NCI-H82 (cell line): ENCODE data around the gene STK38.
A peak's percentile ranks its signal among the peaks of the same experiment; 100 is the strongest.
"Not testable (repeated sequence)": the region's sequence is repeated elsewhere in the genome, so short reads cannot be mapped to it uniquely, and the experiment has no call there.

Source experiments
- DNase-seq: peaks from one replicate; lab custom pipeline; 2025; lab: John Stamatoyannopoulos, UW

The STK38 gene

DNA sequence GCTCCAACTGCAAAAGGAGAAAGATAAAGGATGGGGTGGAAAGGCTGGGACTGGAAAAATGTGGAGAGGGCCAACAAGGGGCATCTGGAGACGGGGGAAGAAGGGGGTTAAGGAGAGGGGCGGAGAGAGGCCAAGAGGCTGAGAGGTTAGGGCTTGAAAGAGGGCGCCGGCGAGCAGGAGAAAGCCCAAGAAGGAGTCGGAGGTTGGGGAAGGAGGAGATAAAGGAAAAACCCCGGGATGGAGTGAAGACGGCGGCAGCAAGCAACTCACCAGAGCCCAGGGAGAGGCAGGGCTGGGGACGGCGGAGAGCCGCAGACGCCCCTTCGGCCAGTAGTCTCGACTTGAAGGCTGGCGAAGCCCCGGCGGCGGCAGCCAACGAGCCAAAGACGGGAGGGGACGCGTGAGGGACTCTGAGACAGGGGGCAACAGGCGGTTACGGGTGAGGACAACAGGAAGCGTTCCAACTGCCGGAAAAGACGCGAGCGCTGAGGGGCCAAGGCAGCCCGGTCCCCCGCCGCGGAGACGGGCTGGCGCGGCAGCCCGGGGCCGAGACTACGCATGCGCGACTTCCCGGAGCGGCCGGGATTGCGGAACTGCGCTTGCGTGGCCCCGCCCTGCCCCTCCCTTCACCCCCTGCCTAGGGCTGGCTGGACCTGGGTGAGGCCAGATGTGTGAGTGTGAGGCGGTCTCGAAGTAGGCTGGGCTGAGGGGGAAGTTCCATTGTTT is at the start of gene STK38:
TSS of gene STK38 (minus strand) at position 560 of the 726 bp plus-strand sequence. CDS start 7,277 bp downstream, outside the sequence.
- DNase-seq, result peak; percentile 95

DNA sequence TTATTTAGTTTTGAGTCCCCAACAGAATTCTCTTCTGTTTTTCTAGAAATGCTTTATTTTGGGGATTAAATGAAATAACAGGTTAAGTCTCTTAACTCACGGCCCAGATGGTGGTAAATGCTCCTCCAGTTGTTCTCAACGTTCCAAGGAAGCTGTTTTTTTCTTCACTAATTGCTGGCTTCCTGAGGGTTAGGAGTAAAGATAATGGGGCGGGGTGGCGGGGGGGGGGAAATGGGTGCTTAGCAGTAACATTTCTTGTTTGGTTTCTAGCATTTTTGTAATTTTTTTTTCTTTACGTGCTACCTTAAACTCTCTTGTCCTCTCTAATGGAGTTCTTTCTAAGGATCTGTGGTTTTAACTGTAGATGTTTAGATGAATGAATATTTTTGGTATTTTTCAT is 49.1 kb upstream of the STK38 start:
- DNase-seq, result peak; percentile 79

DNA sequence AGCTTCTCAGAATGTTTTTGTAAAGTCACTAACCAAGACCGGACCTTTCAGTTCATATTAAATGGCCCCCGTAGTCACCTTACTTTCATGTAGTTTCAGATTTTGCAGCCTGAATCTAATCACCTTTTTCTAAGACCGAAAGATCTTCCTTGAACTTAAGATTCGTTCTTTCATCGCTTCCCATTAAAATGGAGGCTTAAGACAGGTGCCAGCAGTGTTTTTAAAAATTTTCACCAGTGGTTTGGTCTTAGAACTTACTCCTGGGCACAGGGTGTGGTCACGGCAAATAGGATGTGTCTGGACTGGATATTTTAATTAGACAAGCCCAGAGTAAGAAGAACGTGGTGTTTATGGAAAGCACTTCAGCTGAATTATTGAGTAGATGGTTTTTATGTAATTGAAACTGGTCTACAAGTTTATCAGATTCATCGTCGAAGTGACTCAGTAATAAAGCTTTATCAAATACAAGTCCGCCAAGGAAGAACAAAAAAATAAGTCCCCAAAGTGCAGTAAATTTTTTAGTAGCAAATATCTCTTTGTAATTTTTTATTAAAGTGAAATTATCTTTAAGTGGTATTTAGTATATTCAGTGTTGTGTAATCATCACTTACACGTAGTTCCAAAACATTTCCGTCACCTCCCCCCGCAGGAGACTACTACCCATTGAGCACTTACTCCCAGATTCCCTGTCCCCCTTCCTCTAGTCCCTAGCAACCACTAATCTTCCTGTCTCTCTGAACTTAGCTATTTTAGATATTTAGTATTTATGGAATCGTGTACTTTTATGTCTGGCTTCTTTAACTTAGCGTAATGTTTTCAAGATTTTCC is 47.8 kb upstream of the STK38 start:
- peak; percentile 72 for DNase-seq

DNA sequence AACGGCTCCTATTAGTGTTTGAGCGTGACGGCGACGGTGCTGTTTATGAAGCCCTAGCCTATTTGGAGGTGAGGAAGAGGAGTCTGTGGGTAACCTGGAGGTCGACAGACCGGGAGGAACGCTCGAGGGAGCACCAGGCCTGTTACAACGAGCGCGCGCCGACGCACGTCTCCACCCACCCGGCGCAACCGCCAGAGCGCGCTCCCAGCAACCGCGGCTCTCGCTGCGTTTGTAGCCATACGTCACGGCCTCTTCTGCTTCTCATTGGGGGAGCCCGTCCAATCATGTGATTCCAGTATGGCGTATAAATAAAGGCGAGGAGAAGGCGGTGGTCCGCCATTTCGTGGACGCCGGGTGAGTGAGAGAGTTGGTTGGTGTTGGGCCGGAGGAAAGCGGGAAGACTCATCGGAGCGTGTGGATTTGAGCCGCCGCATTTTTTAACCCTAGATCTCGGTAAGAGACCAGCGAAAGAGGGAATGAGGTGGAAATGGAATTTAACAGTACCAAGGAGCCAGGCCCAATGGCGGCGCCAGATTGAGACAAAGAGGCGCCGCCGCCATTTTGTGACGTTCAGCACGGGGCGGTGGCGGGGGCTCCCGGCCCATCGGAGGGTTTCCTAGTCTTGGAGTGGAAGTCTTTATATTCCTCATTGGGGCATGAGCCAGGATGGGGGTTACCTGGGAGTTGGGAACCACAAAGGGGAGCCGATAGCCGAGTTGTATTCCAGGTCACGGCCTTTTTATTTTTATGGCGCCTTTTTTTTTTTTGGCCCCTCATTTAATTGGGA is 46.9 kb upstream of the STK38 start, which contains the start of gene SRSF3:
TSS of gene SRSF3 (plus strand) at position 334 of the 787 bp plus-strand sequence. CDS start 2,401 bp downstream, outside the sequence.
- peak; percentile 99 for DNase-seq

DNA sequence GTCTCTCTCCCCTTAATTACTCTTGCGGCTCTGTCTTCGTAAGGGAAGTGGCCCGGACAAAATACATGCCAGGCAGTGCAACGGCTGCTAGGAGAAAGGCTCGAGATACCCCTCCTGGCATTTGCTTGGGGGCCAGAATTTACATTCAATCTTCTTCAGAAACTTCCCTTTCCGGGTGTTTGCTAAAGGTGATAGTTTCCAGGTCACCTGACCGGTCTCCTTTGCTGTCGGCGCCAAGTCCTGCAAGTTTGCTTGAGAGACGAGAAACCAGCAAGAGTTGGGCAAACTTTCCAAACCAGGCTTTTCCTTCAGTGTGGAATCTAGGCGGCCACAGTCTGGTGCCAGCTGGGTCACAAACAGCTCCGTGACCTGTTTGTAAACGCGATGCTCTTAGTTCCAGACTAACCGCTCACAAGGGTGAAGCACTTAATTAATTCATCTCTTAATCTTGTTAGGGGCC is 46.3 kb upstream of the STK38 start:
- DNase-seq, result peak; percentile 86

DNA sequence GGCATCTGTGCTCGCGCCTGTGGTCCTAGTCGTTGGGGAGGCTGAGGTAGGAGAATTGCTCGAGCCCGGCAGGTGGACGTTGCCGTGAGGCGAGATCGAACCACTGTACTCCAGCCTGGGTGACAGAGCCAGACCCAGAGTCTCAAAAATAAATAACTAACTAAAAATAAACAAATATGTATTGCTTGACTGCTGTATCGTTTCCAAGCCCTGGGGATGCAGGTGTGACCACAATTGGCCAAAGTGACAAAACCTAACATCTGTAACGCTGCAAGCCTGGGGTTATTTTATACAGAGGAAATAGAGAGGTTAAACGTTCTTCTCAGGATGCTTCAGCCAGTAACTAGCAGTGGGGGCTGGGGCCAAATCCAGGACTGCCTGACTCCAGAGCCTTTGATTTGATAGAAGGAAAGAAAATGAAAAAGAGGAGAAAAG is 45.0 kb upstream of the STK38 start:
- no peak for DNase-seq

DNA sequence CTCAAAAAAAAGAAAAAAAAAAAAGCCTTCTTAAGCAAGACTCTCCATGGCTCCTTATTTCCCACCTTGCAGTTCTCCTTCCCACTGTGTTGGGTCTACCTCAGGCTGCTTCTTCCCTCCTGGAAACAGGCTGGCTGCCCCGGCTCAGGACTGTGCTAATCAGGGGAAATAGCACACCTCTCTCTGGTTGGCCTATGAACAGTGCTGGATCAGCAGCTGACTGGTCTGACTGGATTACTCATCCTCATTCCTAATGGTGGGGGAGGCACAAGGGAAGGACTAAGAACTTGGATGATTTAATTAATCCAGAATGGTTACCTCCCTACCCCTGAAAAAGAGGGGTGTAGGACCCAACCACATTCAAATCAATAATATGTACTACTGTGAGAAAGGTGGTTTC is 43.0 kb upstream of the STK38 start:
- peak; percentile 64 for DNase-seq

DNA sequence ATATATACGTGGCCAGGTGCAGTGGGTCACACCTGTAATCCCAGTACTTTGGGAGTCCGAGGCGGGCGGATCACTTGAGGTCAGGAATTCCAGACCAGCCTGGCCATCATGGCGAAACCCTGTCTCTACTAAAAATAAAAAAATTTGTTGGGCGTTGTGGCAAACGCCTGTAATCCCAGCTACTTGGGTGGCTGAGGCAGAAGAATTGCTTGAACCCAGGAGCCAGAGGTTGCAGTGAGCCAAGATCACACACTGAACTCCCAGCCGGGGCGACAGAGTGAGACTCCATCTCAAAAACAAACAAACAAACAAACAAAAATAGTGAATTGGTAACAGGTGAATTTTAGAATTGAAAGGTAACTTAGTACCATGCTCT is 41.7 kb upstream of the STK38 start:
- not testable (repeated sequence) for DNase-seq

DNA sequence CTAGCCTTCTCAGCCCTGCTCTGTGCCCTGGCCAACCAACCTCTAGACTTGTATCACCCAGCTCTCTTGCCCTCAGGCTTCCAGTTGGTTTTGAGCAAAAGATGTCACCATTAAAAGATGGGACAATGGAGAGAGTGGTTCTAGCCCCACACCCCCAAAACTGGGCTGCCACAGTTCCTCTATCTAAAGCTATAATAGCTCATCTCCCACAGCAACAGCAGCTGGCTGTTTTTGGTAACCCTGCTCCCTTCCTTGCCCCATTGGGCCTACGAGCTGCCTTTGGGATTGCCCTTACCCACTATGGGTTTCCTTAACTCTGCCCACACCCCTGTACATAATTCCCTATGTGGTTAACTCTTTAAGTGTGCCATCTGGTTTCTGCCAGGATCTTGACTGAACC is 39.3 kb upstream of the STK38 start:
- no peak for DNase-seq

DNA sequence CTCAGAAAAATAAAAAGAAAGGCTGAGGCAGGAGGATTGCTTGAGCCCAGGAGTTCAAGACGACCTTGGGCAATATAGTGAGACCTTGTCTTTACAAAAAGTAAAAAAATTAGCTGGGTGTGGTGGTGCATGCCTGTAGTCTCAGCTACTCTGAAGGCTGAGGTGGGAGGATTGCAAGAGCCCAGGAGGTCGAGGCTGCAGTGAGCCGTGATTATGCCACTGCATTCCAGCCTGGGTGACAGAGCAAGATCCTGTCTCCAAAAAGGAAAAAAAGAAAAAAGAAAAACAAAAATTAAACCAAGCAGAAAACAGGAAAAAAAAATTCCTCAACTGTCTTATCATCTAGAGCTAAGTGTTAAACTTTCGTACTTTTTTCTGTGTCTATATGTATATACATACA is 34.4 kb upstream of the STK38 start:
- DNase-seq, result no peak

DNA sequence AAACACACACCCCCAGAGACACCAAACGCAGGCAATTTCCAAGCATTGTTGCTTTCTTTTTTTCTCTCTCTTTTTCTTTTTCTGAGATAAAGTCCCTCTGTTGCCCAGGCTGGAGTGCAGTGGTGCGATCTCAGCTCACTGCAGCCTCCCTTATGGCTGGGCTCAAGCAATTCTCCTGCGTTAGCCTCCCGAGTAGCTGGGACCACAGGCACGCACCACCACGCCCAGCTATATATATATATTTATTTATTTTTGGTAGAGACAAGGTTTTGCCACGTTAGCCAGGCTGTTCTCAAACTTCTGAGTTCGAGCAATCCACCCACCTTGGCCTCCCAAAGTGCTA is 32.9 kb upstream of the STK38 start:
- no peak for DNase-seq

DNA sequence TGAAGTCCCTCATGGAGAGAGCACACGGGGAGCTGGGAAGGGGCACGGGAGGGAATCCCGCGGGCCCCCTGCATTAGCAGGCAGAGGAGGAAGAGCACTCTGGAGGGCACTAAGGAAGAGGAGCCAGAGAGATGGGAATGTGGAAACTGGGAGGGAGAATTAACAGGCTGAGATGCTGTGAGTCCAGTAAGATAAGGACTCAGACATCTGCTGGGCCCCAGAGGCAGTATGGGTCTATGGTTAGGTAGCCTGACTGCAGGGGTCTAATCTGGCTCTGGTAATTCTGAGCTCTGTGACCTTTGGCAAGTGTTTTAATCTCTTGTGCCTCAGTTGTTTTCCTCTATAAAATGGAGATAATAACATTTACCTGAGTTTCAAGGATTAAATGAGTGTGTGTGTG is 31.2 kb upstream of the STK38 start:
- DNase-seq, result peak; percentile 34

DNA sequence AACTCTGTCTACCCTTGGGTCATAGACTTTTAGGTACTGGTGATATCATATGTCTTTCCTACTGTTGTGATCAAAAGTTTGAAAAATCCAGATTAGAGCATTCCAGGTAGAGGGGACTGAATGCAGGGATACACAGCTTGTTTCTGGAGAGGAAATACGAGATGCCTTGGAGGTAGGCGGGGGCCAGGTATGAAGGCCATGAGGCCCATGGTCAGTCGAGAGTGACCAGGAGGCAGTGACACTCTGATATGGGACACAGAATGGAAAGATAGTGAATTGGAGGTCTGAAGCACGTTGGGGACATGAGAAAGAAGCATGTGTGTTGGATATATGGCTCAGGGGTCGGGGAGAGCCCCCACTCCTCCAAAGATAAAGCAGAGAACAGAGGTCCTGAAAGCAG is 30.8 kb upstream of the STK38 start:
- DNase-seq, result no peak

DNA sequence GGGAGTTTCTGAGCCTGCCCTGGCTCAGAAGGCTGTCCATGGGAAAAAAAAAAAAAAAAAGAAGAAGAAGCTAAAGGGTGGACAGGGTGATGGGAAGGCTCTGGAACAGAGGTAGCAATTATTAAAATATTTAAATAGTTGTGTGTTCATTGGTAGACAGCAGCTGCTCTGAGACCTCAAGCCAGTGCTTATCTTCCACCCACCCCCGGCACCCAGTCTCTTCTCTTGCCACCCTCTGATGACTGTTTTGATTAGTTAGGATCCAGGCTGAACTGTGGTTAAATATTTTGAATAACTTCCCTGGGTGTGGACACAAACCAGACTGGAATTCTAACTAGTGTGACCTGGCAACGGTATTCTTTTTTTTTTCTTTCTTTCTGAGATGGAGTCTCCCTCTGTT is 30.0 kb upstream of the STK38 start:
- DNase-seq, result no peak

DNA sequence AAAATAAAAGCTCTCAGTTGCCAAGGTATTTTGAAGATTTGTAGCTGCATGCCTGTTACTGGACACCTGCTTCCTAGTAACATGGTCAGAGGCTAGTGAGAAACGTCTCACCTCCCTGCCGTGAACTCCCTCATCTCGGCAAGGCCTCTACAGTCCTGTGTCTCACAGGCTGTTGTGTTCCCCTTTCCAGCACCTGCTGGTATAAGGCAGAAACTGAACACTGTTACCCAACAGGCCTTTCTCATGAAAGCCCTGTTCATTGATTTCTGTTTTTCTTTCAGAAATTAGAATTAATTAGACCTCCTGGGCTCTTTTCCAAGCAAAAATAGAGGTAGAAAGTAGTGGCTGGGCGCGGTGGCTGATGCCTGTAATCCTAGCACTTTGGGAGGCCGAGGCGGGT is 29.3 kb upstream of the STK38 start:
- DNase-seq, result no peak

DNA sequence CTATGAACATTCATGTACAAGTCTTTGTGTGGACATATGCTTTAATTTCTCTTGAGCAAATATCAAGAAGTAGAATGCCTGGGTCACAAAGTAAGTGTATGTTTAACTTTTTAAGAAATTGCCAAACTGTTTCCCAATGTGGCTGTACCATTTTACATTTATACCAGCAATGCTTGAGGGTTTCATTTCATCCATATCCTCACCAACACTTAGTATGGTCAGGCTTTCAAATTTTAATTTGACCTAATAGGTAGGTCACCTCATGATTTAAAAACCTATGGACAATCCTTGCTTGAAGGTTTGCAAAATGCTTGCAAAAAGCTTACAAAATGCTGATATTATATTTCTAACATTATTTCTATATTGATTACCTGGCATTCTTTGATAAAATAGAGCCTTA is 27.4 kb upstream of the STK38 start:
- DNase-seq, result no peak

DNA sequence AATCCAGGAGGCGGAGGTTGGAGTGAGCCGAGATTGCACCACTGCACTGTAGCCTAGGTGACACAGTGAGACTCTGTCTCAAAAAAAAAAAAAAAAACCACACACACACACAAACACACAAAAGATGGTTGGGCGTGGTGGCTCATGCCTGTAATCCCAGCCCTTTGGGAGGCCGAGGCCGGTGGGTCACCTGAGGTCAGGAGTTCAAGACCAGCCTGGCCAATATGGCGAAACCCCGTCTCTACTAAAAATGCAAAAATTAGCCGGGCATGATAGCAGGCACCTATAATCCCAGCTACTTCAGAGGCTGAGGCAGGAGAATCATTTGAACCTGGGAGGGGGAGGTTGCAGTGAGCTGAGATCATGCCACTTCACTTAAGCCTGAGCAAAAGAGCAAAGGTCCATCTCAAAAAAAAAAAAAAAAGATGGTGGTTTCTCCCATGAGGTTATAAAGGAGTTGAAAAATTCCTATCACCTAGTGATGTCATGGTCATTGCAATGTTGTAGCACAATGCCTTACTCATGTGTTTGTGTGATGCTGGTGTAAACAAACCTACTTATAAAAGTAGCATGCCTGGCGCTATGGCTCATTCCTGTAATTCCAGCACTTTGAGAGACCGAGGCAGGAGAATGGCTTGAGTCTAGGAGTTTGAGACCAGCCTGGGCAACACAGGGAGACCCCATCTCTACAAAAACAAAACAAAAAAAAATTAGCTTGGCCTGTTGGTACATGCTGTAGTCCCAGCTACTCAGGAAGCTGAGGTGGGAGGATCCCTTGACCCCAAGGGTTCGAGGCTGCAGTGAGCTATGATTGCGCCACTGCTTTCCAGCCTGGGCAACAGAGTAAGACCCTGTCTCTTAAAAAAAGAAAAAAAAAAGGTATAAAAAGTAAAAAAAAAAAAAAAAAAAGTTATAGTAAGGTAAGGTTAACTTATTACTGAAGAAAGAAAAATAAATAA is 25.4 kb upstream of the STK38 start:
- DNase-seq, result not testable (repeated sequence)

DNA sequence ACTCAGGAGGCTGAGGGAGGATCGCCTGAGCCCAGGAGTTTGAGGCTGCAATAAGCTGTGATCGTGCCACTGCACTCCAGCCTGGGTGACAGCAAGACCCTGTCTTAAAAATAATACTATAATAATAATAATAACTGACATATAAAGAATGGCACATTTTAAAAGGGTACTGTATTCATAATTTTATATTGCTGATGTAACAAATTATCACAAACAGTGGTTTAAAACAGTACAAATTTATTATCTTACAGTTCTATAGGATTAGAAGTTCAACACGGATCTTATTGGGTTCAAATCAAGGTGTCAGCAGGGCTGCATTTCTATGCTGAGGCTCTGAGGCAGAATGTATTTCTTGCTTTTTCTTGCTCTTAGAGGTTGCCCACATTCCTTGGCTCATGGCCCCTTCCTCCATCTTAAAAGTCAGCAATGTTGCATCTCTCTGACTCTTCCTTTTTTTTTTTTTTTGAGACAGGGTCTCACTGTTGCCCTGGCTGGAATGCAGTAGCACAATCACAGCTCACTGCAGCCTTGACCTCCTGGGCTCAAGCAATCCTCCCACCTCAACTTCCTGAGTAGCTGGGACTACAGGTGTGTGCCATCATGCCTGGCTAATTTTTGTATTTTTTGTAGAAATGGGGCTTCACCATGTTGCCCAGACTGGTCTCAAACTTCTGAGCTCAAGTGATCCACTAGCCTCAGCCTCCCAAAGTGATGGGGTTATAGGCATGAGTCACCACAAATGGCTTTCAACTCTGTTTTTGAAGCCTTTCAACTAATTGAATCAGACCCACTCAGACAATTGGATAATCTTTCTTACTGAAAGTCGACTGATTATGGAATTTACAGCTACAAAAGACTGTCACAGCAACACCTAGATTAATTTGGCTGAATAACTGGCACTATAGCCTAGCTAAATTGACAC is 24.1 kb upstream of the STK38 start:
- DNase-seq, result peak; percentile 61

DNA sequence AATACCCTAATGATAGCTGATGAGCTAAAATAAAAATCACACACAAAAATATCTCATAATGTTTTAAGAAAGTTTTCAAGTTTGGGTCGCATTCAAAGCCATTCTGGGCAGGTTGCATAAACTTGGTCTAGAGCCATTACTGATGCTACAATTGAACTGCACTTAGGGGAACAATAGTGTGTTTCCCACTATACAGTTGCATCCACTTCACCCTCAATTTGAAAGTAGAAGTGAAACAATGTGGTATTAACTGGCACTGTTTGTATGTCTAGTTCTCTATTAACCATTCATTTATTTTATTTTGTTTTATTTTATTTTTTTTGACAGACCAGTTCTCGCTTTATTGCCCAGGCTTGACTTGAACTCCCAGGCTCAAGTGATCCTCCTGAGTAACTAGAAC is 23.0 kb upstream of the STK38 start:
- no peak for DNase-seq

DNA sequence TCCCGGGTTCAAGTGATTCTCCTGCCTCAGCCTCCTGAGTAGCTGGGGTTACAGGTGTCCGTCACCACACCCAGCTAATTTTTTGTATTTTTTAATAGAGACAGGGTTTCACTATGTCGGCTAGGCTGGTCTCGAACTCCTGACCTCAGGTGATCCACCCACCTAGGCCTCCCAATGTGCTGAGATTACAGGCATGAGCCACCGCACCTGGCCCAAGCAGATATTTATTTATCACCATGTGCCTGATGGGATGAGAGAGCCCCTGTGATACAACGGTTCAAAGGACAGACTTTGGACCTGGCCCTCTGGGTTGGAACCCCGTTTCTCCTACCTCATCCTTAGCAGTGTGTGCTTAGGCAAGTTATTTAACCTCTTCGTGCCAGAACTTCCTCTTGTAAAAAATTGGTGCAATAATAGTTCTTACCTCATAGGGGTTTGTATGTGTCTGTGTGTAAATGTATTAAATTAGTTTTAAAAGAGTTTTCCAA is 19.2 kb upstream of the STK38 start:
- DNase-seq, result no peak
